RWPE2 (cell line): ENCODE data around the gene LINC01488.

Experiments
- ATAC-seq: fragments of 200-7000 bp; cut with Tn5 transposase; 3 replicates; pipeline ENCODE4 v1.9.1; 2021; ENCODE audit warnings: low read depth
- DNase-seq: peaks from one replicate; pipeline ENCODE4 v3.0.0-alpha.2; 2020; ENCODE audit warnings: low spot score
- H3K27ac ChIP-seq: fragments of 450-650 bp; 2 replicates; pipeline ENCODE4 v1.5.1; 2017; ENCODE audit warnings: mild to moderate bottlenecking; ENCODE audit not compliant: poor library complexity, severe bottlenecking
- H3K27me3 ChIP-seq: fragments of 250-450 bp; sonication (Bioruptor Pico); 2 replicates; pipeline ENCODE4 v1.5.1; 2021; ENCODE audit warnings: mild to moderate bottlenecking, moderate library complexity; ENCODE audit not compliant: insufficient read depth, poor library complexity, severe bottlenecking
- H3K36me3 ChIP-seq: fragments of 250-450 bp; sonication (Bioruptor Pico); 2 replicates; pipeline ENCODE4 v1.5.1; 2020; ENCODE audit warnings: low read depth, mild to moderate bottlenecking, moderate library complexity
- H3K4me1 ChIP-seq: fragments of 250-450 bp; sonication (Bioruptor Pico); 2 replicates; pipeline ENCODE4 v1.5.1; 2021; ENCODE audit warnings: mild to moderate bottlenecking, moderate library complexity; ENCODE audit not compliant: insufficient read depth, poor library complexity, severe bottlenecking
- H3K4me3 ChIP-seq: fragments of 250-450 bp; sonication (Bioruptor Pico); 2 replicates; pipeline ENCODE4 v1.5.1; 2021; ENCODE audit warnings: mild to moderate bottlenecking, moderate library complexity; ENCODE audit not compliant: severe bottlenecking
- H3K9me3 ChIP-seq: fragments of 250-450 bp; sonication (Bioruptor Pico); 2 replicates; pipeline ENCODE4 v1.5.1; 2021; ENCODE audit warnings: mild to moderate bottlenecking, moderate library complexity; ENCODE audit not compliant: severe bottlenecking
- TF ChIP-seq, protein P1 (sequence below): fragments of 450-650 bp; IDR thresholded peaks from one replicate; pipeline ENCODE4 v1.5.1; 2017; ENCODE audit warnings: mild to moderate bottlenecking, moderate library complexity; ENCODE audit not compliant: poor library complexity, severe bottlenecking

LINC01488 gene

DNA sequence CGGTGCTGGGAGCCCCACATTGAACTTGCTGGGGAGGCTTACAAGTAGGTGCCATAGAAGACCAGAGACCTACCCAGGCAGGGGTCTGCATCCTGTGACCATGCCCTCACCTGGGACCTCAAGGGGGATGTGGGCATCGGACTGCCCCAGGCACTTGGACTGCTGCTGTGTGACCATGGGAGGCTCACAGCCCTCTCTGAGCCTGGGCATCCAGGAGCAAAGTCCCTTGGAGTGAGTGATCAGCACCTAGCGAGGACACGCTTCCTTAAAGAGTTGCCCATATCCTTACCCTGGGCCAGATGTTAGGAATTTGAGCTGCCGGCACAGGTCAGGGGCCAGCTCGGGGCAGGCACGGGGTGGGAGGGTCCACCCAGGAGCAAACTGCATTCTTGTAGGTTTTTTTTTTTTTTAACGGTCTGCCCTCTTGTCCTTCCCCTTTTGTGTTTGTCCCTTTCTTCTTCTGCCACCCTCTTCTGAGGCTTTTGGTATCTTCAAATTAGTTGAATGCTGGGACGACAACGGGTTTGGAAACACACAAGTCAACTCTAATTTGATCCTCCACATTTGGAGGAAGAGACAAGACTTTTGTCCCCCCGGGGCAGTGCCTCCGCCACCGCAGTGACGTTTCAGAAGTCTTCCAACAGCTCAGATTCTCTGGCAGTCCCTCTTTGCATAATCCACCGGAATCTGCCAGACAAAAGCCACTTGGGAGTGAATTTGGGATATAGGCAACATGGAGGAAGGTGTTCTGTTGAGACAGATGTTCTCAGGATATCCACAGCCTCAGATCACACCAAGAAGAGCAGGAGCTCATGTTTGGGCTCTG is 46.1 kb upstream of the LINC01488 start:
- Histone ChIP-seq H3K9me3 (no peaks in the 10 kb centered on the region), H3K27ac (no peak overlapping the region), H3K36me3 (no peaks in the 10 kb centered on the region), H3K4me3 (no peak overlapping the region), H3K27me3 (no peaks in the 10 kb centered on the region), H3K4me1 (peaks cover 14% of the 10 kb centered on the region)
- DNase-seq (no peak), ATAC-seq (no peak)
- TF ChIP-seq, protein P1, sequence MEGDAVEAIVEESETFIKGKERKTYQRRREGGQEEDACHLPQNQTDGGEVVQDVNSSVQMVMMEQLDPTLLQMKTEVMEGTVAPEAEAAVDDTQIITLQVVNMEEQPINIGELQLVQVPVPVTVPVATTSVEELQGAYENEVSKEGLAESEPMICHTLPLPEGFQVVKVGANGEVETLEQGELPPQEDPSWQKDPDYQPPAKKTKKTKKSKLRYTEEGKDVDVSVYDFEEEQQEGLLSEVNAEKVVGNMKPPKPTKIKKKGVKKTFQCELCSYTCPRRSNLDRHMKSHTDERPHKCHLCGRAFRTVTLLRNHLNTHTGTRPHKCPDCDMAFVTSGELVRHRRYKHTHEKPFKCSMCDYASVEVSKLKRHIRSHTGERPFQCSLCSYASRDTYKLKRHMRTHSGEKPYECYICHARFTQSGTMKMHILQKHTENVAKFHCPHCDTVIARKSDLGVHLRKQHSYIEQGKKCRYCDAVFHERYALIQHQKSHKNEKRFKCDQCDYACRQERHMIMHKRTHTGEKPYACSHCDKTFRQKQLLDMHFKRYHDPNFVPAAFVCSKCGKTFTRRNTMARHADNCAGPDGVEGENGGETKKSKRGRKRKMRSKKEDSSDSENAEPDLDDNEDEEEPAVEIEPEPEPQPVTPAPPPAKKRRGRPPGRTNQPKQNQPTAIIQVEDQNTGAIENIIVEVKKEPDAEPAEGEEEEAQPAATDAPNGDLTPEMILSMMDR = no peak

DNA sequence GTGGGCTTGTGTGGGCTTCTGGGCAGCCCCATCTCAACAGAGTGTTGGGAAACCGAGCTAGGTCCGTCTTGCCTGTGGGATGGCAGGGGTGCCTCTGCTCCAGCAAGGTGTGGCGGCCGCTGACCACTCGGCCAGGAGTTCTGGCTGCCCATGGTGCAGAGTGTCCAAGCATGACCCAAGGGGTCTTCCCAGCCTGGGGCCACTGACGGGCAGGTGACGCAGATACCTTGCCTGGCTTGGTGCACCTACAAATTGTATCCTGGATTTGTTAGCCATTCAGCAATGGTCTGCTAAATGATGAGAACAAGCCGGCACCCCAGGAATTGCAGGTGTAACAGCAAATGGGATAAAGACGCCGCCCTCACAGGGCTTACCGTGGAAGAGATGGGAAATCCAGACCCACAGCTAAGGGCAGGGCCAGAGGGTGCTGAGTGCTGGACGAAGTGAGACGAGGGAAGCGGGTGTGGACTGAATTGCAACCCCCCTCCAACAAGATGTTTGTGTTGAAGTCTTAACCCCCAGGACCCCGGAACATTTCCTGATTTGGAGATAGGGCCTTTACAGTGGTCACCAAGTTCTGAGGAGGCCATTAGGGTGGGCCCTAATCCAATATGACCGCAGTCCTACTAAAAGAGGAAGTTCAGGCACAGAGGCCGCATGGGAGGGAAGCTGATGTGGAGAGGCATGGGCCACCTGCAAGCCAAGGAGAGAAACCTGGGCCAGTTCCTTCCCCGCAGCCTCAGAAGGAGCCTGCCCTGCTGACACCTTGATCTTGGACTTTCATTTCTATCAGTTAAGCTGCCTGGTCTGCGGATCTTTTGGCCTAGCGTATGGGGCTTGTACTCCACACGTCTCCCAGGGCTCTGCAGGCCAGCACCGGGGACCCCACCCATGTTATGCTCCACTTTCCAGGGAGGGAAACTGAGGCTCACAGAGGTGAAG is 45.2 kb upstream of the LINC01488 start:
- no peaks in the 10 kb centered on the region for H3K27me3 ChIP-seq
- H3K4me1 ChIP-seq = peaks cover 14% of the 10 kb centered on the region
- H3K4me3 ChIP-seq = no peak overlapping the region
- no peak for ATAC-seq
- TF ChIP-seq, protein P1 = no peak
- no peak for DNase-seq
- peak overlapping the region; percentile 66 for H3K27ac ChIP-seq
- H3K36me3 ChIP-seq = no peaks in the 10 kb centered on the region
- H3K9me3 ChIP-seq = no peaks in the 10 kb centered on the region

DNA sequence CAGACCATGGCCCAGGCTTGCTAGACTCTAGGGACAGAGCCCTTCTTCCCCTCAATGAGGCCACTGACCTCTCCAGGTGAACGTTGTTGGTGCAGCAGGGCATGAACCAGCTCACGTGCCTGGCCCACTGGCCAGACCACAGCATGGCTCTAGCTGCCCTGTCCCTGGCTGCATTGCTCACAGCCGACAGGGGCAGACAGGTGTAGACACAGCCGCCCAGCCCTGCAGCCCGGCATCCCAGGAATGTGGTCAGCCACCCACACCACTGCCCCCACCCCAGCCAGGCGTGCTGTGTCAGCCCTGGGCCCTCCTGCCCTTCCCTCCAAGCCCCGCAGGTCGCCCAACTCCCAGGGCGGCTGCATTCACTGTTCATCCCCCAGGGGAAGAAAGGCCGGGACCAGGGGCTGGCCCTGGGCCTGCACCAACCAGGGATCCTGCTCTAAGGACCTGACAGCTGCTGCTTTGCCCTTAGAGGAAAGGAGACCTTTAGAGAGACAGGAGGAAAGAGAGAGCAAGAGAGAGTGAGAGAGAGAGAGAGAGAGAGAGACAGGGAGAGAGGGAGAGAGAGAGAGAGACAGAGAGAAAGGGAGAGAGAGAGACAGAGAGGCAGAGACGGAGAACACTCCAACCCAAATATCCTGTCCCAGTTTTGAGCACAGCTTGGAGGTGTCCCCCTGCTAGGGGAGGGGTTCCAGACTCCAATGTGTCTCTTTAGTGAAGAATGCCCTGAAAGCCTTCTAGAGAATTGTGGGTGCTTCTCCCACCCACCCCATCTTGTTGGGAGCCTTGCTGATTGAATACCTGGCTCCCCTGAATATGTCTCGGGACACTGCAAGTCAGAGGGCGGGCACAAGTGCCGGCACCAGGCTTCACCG is 44.2 kb upstream of the LINC01488 start:
- H3K36me3 ChIP-seq = no peaks in the 10 kb centered on the region
- H3K9me3 ChIP-seq = no peaks in the 10 kb centered on the region
- TF ChIP-seq, protein P1 = peak; percentile 45
- DNase-seq = peak; percentile 93
- no peaks in the 10 kb centered on the region for H3K27me3 ChIP-seq
- no peak overlapping the region for H3K4me3 ChIP-seq
- H3K27ac ChIP-seq = peak overlapping the region; percentile 66
- H3K4me1 ChIP-seq = peaks cover 18% of the 10 kb centered on the region
- ATAC-seq = peak; percentile 98

DNA sequence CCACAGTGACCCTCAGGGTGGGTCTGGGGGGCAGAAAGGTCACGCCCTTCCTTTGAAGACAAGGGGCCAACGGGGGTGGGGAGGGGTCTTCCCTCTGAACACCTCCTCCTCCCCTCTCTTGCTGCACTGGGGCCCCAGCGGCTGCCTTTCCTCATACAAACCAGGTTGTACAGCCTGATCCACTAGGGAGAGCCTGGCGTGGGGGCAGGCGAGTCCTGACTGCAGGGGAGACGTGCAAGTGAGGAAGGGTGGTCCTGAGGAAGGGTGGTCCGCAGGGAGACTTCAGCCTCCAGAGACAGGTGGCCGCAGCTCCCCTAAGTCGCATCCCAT is 43.6 kb upstream of the LINC01488 start:
- no peaks in the 10 kb centered on the region for H3K27me3 ChIP-seq
- peak overlapping the region; percentile 66 for H3K27ac ChIP-seq
- no peaks in the 10 kb centered on the region for H3K9me3 ChIP-seq
- TF ChIP-seq, protein P1 = no peak
- ATAC-seq (no peak), DNase-seq (no peak)
- no peaks in the 10 kb centered on the region for H3K36me3 ChIP-seq
- peaks cover 24% of the 10 kb centered on the region for H3K4me1 ChIP-seq
- H3K4me3 ChIP-seq = no peak overlapping the region
